Fibroblast of mammary gland (primary cell): Measurements from ENCODE around the gene RPL31.

ENCODE experiments used
- DNase-seq: peaks from one replicate; pipeline ENCODE4 v3.0.0-alpha.2; 2010; ENCODE audit warnings: low read depth
- H3K4me3 ChIP-seq: 2 replicates; pipeline ENCODE4 v1.5.1; 2011; ENCODE audit warnings: low read depth, mild to moderate bottlenecking, low read length, moderate library complexity; ENCODE audit not compliant: control insufficient read depth
- CTCF ChIP-seq: conservative IDR thresholded peaks from 2 replicates; pipeline ENCODE4 v1.5.1; 2011; ENCODE audit warnings: low read depth, low read length, inconsistent platforms; ENCODE audit not compliant: control insufficient read depth, insufficient read depth

RPL31 gene

GRCh38 chr2:101017371-101017770 lies 15.3 kb downstream of the RPL31 start:
- no peak for DNase-seq
- no peak for TF ChIP-seq CTCF
- no peak overlapping the region for H3K4me3 ChIP-seq

GRCh38 chr2:101018934-101019333 lies 16.8 kb downstream of the RPL31 start:
- no peak for TF ChIP-seq CTCF
- no peak for DNase-seq
- no peak overlapping the region for H3K4me3 ChIP-seq

GRCh38 chr2:101022221-101022620 lies 20.1 kb downstream of the RPL31 start:
- no peak for DNase-seq
- no peak overlapping the region for H3K4me3 ChIP-seq
- no peak for TF ChIP-seq CTCF

GRCh38 chr2:101023327-101024107 lies 21.4 kb downstream of the RPL31 start:
- TF ChIP-seq CTCF, result no peak
- DNase-seq, result no peak
- no peak overlapping the region for H3K4me3 ChIP-seq

- no peak for DNase-seq
- TF ChIP-seq CTCF, result no peak
- H3K4me3 ChIP-seq, result no peak overlapping the region
These were observed 23.5 kb downstream of the RPL31 start for GRCh38 chr2:101025561-101025960.

- no peak overlapping the region for H3K4me3 ChIP-seq
- TF ChIP-seq CTCF, result no peak
- DNase-seq, result no peak
These were observed 24.2 kb downstream of the RPL31 start for GRCh38 chr2:101026253-101026701.

- no peak for DNase-seq
- no peak for TF ChIP-seq CTCF
- H3K4me3 ChIP-seq, result no peak overlapping the region
These were observed 24.9 kb downstream of the RPL31 start for GRCh38 chr2:101026923-101027469.
